VCaP (cell line): Measurements from ENCODE around the gene MT1A.
"Not testable (repeated sequence)": the region's sequence is repeated elsewhere in the genome, so short reads cannot be mapped to it uniquely, and the experiment has no call there.

Experiments used
- H3K27ac ChIP-seq: fragments of 450-650 bp; 2 replicates; pipeline ENCODE4 v1.5.1; 2017
- TF ChIP-seq, protein P1 (sequence below): fragments of 450-650 bp; conservative IDR thresholded peaks from 2 replicates; pipeline ENCODE4 v1.5.1; 2017; ENCODE audit warnings: mild to moderate bottlenecking, moderate library complexity

The MT1A gene

DNA sequence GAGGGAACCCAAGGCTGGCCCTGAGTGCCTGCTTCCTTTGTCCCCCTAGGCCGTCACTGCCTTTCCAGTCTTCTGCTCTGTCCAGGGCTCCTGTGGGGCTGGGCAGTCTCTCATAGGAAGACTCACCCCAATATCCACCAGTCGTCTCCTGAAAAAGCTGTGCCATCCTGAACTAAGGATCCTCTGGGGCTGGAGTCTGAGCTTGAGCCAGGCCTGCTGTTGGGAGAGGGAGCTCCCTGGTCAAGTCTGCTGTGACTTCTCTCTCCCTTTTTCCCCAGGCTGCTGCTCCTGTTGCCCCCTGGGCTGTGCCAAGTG is 32.1 kb downstream of the MT1A start:
- TF ChIP-seq, protein P1, sequence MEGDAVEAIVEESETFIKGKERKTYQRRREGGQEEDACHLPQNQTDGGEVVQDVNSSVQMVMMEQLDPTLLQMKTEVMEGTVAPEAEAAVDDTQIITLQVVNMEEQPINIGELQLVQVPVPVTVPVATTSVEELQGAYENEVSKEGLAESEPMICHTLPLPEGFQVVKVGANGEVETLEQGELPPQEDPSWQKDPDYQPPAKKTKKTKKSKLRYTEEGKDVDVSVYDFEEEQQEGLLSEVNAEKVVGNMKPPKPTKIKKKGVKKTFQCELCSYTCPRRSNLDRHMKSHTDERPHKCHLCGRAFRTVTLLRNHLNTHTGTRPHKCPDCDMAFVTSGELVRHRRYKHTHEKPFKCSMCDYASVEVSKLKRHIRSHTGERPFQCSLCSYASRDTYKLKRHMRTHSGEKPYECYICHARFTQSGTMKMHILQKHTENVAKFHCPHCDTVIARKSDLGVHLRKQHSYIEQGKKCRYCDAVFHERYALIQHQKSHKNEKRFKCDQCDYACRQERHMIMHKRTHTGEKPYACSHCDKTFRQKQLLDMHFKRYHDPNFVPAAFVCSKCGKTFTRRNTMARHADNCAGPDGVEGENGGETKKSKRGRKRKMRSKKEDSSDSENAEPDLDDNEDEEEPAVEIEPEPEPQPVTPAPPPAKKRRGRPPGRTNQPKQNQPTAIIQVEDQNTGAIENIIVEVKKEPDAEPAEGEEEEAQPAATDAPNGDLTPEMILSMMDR, result no peak
- no peak overlapping the region for H3K27ac ChIP-seq

- not testable (repeated sequence) for H3K27ac ChIP-seq
Observed at GRCh38 chr16:56671691-56672090, 33.2 kb downstream of the MT1A start.

GRCh38 chr16:56672171-56672570 is 33.7 kb downstream of the MT1A start:
- not testable (repeated sequence) for H3K27ac ChIP-seq

DNA sequence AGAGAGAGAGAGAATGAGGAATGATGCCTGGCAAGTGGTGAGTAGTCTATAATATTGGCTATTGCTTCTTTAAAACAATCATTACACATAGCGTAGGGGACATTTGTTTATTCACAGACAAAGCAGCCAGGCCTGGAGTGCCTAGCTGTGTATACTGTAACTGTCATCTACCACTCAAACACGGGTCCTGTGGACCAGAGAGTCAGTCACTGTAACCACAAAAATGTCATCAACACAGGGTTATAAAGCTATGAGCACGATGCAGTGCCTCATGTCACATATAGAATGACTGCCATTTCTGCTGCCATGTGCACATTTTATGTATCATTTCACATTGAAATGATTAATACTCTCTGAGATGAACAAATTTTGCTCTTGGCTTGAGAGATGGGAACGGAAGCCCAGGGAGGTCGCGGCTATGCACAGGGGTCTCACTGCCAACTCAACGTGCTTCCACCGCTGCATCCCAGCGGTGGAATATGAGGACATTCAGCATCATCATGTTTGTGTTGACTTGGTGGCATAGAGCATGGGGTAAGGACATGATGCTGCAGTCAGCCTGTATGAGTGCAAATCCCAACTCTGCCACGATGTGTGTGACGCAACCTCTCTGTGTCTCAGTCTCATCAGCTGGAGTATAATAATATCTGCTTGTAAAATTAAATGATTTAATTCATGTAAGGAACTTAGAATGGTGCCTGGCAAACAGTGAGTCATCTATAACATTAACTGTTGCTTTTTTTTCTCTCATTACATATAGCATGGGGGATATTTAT is 34.5 kb downstream of the MT1A start:
- H3K27ac ChIP-seq, result no peak overlapping the region
- TF ChIP-seq, protein P1, result no peak

DNA sequence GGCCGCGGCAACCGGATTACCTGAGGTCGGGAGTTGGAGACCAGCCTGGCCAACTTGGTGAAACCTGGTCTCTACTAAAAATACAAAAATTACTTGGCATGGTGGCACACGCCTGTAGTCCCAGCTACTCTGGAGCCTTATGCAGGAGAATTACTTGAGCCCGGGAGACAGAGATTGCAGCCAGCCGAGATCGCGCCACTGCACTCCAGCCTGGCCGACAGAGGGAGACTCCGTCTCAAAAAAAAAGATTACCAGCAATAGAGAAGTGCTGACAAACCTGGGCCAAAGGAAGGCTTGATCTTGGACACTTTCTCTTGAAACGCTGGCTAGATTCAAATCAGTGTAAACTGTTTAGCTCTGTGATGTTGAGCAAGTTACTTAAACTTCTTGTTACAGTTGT is 35.5 kb downstream of the MT1A start:
- TF ChIP-seq, protein P1, result peak; percentile 69
- no peak overlapping the region for H3K27ac ChIP-seq

GRCh38 chr16:56674570-56674969 is 36.1 kb downstream of the MT1A start:
- not testable (repeated sequence) for H3K27ac ChIP-seq

DNA sequence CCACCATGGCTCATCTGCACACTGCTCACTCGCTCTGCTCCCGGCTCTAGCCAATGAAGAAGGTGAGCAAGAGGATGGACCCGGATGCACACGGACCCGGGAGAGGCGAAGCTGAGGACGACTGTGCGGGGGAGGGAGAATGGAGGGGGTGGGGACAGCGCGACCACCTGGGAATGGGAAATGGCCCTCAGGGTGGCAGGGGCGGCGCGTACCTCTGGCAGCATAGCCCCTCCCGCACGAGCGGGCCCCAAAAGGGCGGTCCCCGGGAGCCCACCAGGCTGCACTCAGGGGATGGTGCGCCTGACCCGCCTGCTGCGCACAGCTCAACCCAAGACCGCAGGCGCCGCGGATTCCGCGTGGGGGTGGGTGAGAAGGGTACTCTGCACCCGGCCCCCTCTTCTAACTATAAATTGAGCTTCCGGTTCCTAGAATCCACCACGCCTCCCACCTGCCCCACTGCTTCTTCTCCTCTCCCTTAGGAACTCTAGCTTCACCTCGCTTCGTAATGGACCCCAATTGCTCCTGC is 37.3 kb downstream of the MT1A start:
- no peak overlapping the region for H3K27ac ChIP-seq
- TF ChIP-seq, protein P1, result no peak

GRCh38 chr16:56677474-56677873 is 39.0 kb downstream of the MT1A start:
- TF ChIP-seq, protein P1, result no peak
- H3K27ac ChIP-seq, result no peak overlapping the region

- H3K27ac ChIP-seq, result no peak overlapping the region
- TF ChIP-seq, protein P1, result no peak
Observed at GRCh38 chr16:56679078-56679730, 40.7 kb downstream of the MT1A start.
